Panc1 (cell line): ENCODE data around the gene METTL24.

ENCODE experiments used
- CTCF ChIP-seq: fragments of 450-650 bp; IDR thresholded peaks from 2 replicates; pipeline ENCODE4 v1.5.1; 2017; ENCODE audit warnings: mild to moderate bottlenecking
- SIN3A ChIP-seq: IDR thresholded peaks from 2 replicates; pipeline ENCODE4 v1.6.1; 2012; ENCODE audit warnings: low read depth, mild to moderate bottlenecking, low read length, moderate library complexity, borderline replicate concordance; ENCODE audit not compliant: insufficient read depth

GRCh38 chr6:110328259-110328658 lies 29.9 kb downstream of the METTL24 start:
- no peak for TF ChIP-seq SIN3A
- TF ChIP-seq CTCF, result no peak
